Upper lobe of left lung (tissue), 4 donors: Measurements from ENCODE around the gene PIR.

ENCODE experiments used
- CTCF ChIP-seq, 6 experiments: fragments of 450-650 bp in 4 of 6; fragments of 200-600 bp in 2 of 6; sonication (generic) in 2 of 6; IDR thresholded peaks; one replicate each; pipeline ENCODE4 v1.5.1; 2016 to 2019; ENCODE audit warnings: antibody characterized with exemption in 6 of 6
- EP300 ChIP-seq, 4 donors: sonication (generic); formaldehyde crosslinking; IDR thresholded peaks; one replicate each; pipeline ENCODE4 v1.5.1; 2017; ENCODE audit warnings: antibody characterized with exemption in 4 of 4, control low read depth in 2 of 4
- POLR2AphosphoS5 ChIP-seq, 2 donors: sonication (generic); formaldehyde crosslinking; IDR thresholded peaks; one replicate each; pipeline ENCODE4 v1.5.1; 2017; ENCODE audit warnings: antibody characterized with exemption in 2 of 2

- TF ChIP-seq CTCF (IDR thresholded peaks at IDR 0.05) (no peak), POLR2AphosphoS5 (IDR thresholded peaks at IDR 0.05) (no peak), EP300 (IDR thresholded peaks at IDR 0.05) (no peak)
Observed at GRCh38 chrX:15492469-15492868, 664 bp downstream of the PIR start.
